HEK293 (cell line): ENCODE measurements around the gene RSPH1.
A peak's percentile ranks its signal among the peaks of the same experiment; 100 is the strongest.

Source experiments
- CTCF ChIA-PET: fragments of 350-600 bp; formaldehyde crosslinking; extraction: SDS; loops from one replicate; lab custom pipeline; 2021; ENCODE audit warnings: antibody characterized with exemption; lab: Yijun Ruan, JAX
- POLR2A ChIA-PET: fragments of 300-600 bp; formaldehyde crosslinking; extraction: SDS; loops from one replicate; lab custom pipeline; 2020; ENCODE audit warnings: antibody characterized with exemption, inconsistent platforms; lab: Yijun Ruan, JAX
- H3K27ac ChIP-seq: fragments of 200-500 bp; sonication (Bioruptor generic); 2 replicates; pipeline ENCODE4 v1.5.1; 2014; ENCODE audit warnings: low read depth, low read length, control low read depth, inconsistent platforms; ENCODE audit errors: extremely low read depth
- H3K36me3 ChIP-seq, 2 experiments: fragments of 200-500 bp in 1 of 2; sonication (Bioruptor generic) in 1 of 2; 1 replicate in 1 of 2; 2 replicates in 1 of 2; pipeline ENCODE4 v1.5.1; 2014 to 2017; ENCODE audit warnings: inconsistent platforms in 2 of 2, low read length in 2 of 2; ENCODE audit not compliant: control insufficient read depth in 2 of 2, insufficient read depth in 1 of 2
- H3K4me1 ChIP-seq: fragments of 200-500 bp; sonication (Bioruptor generic); 2 replicates; pipeline ENCODE4 v1.5.1; 2014; ENCODE audit warnings: mild to moderate bottlenecking, low read length, inconsistent platforms; ENCODE audit not compliant: control insufficient read depth, insufficient read depth
- H3K4me3 ChIP-seq: 2 replicates; pipeline ENCODE4 v1.5.1; 2011; ENCODE audit warnings: low read depth, mild to moderate bottlenecking, control low read depth, low read length, moderate library complexity
- H3K9me3 ChIP-seq: fragments of 200-500 bp; sonication (Bioruptor generic); 2 replicates; pipeline ENCODE4 v1.5.1; 2014; ENCODE audit warnings: low read depth, low read length, inconsistent platforms; ENCODE audit not compliant: control insufficient read depth, insufficient read depth
- BCL6B ChIP-seq: fragments of 450-650 bp; formaldehyde crosslinking; IDR thresholded peaks from 2 replicates; pipeline ENCODE4 v1.5.1; 2017; ENCODE audit warnings: missing biosample characterization, missing genetic modification characterization
- HOXD13 ChIP-seq: sonication (generic); formaldehyde crosslinking; IDR thresholded peaks from 2 replicates; pipeline ENCODE4 v1.8.0; 2022; ENCODE audit warnings: missing genetic modification reagents, borderline replicate concordance
- INSM2 ChIP-seq: fragments of 450-650 bp; formaldehyde crosslinking; IDR thresholded peaks from 2 replicates; pipeline ENCODE4 v1.5.1; 2016; ENCODE audit warnings: missing biosample characterization, missing genetic modification characterization
- SALL2 ChIP-seq: fragments of 450-650 bp; formaldehyde crosslinking; IDR thresholded peaks from 2 replicates; pipeline ENCODE4 v1.5.0; 2017; ENCODE audit warnings: missing biosample characterization, mild to moderate bottlenecking, missing genetic modification characterization, borderline replicate concordance
- TCF7L2 ChIP-seq: IDR thresholded peaks from 2 replicates; pipeline ENCODE4 v1.6.1; 2011; ENCODE audit warnings: low read depth, mild to moderate bottlenecking, inconsistent platforms, low read length, moderate library complexity, borderline replicate concordance
- TRIM28 ChIP-seq: IDR thresholded peaks from 2 replicates; pipeline ENCODE4 v1.6.1; 2011; ENCODE audit warnings: low read length, control low read depth, borderline replicate concordance
- WT1 ChIP-seq: fragments of 450-650 bp; formaldehyde crosslinking; IDR thresholded peaks from 2 replicates; pipeline ENCODE4 v1.5.1; 2016; ENCODE audit warnings: missing biosample characterization, missing genetic modification characterization
- ZBTB10 ChIP-seq: fragments of 450-650 bp; formaldehyde crosslinking; IDR thresholded peaks from 2 replicates; pipeline ENCODE4 v1.5.1; 2016; ENCODE audit warnings: missing biosample characterization, missing genetic modification characterization
- ZBTB8A ChIP-seq: fragments of 450-650 bp; formaldehyde crosslinking; IDR thresholded peaks from 2 replicates; pipeline ENCODE4 v1.5.1; 2016; ENCODE audit warnings: missing biosample characterization, missing genetic modification characterization
- ZEB2 ChIP-seq: fragments of 450-650 bp; formaldehyde crosslinking; IDR thresholded peaks from 2 replicates; pipeline ENCODE4 v1.5.1; 2016; ENCODE audit warnings: missing biosample characterization, missing genetic modification characterization
- ZNF132 ChIP-seq: fragments of 450-650 bp; formaldehyde crosslinking; IDR thresholded peaks from 2 replicates; pipeline ENCODE4 v1.5.1; 2017; ENCODE audit warnings: missing biosample characterization, missing genetic modification characterization, borderline replicate concordance
- ZNF146 ChIP-seq: fragments of 450-650 bp; formaldehyde crosslinking; IDR thresholded peaks from 2 replicates; pipeline ENCODE4 v1.5.1; 2016; ENCODE audit warnings: missing biosample characterization, missing genetic modification characterization
- ZNF311 ChIP-seq: fragments of 450-650 bp; formaldehyde crosslinking; IDR thresholded peaks from 2 replicates; pipeline ENCODE4 v1.5.1; 2017; ENCODE audit warnings: missing biosample characterization, missing genetic modification characterization, borderline replicate concordance
- ZNF354C ChIP-seq: fragments of 450-650 bp; formaldehyde crosslinking; IDR thresholded peaks from 2 replicates; pipeline ENCODE4 v1.5.1; 2016; ENCODE audit warnings: missing biosample characterization, missing genetic modification characterization, low read depth, borderline replicate concordance
- ZNF362 ChIP-seq: fragments of 450-650 bp; formaldehyde crosslinking; IDR thresholded peaks from 2 replicates; pipeline ENCODE4 v1.5.1; 2016; ENCODE audit warnings: missing biosample characterization, missing genetic modification characterization
- ZNF394 ChIP-seq: fragments of 450-650 bp; formaldehyde crosslinking; IDR thresholded peaks from 2 replicates; pipeline ENCODE4 v1.5.1; 2016; ENCODE audit warnings: missing biosample characterization, missing genetic modification characterization, mild to moderate bottlenecking, moderate library complexity, borderline replicate concordance
- ZNF404 ChIP-seq: fragments of 450-650 bp; formaldehyde crosslinking; IDR thresholded peaks from 2 replicates; pipeline ENCODE4 v1.5.1; 2017; ENCODE audit warnings: missing biosample characterization, missing genetic modification characterization
- ZNF423 ChIP-seq: fragments of 450-650 bp; formaldehyde crosslinking; IDR thresholded peaks from 2 replicates; pipeline ENCODE4 v1.5.1; 2016; ENCODE audit warnings: missing biosample characterization, missing genetic modification characterization
- ZNF529 ChIP-seq: fragments of 450-650 bp; formaldehyde crosslinking; IDR thresholded peaks from 2 replicates; pipeline ENCODE4 v1.5.1; 2017; ENCODE audit warnings: missing genetic modification characterization, missing biosample characterization; ENCODE audit not compliant: insufficient replicate concordance
- ZNF623 ChIP-seq: fragments of 450-650 bp; formaldehyde crosslinking; IDR thresholded peaks from 2 replicates; pipeline ENCODE4 v1.5.1; 2016; ENCODE audit warnings: missing biosample characterization, missing genetic modification characterization
- ZNF624 ChIP-seq: fragments of 450-650 bp; formaldehyde crosslinking; IDR thresholded peaks from 2 replicates; pipeline ENCODE4 v1.5.1; 2017; ENCODE audit warnings: missing biosample characterization, missing genetic modification characterization
- ZNF664 ChIP-seq: fragments of 450-650 bp; formaldehyde crosslinking; IDR thresholded peaks from 2 replicates; pipeline ENCODE4 v1.5.1; 2016; ENCODE audit warnings: missing biosample characterization, missing genetic modification characterization
- ZNF747 ChIP-seq: fragments of 450-650 bp; formaldehyde crosslinking; IDR thresholded peaks from 2 replicates; pipeline ENCODE4 v1.5.1; 2016; ENCODE audit warnings: missing biosample characterization, missing genetic modification characterization
- ZNF792 ChIP-seq: fragments of 450-650 bp; formaldehyde crosslinking; IDR thresholded peaks from 2 replicates; pipeline ENCODE4 v1.5.1; 2016; ENCODE audit warnings: missing biosample characterization, missing genetic modification characterization
- TF ChIP-seq, protein P1 (sequence below): fragments of 450-650 bp; formaldehyde crosslinking; IDR thresholded peaks from 2 replicates; pipeline ENCODE4 v1.5.1; 2017; ENCODE audit warnings: missing biosample characterization, missing genetic modification characterization
- TF ChIP-seq, protein P2 (sequence below): fragments of 450-650 bp; formaldehyde crosslinking; IDR thresholded peaks from 2 replicates; pipeline ENCODE4 v1.5.1; 2016; ENCODE audit warnings: missing biosample characterization, missing genetic modification characterization

The RSPH1 gene

GRCh38 chr21:42489991-42490390 is 6.0 kb downstream of the RSPH1 start:
- TF ChIP-seq TRIM28: no peak
- no peak for TF ChIP-seq ZBTB8A (tag by site-specific recombination)
- no peak for TF ChIP-seq ZBTB10 (tag by site-specific recombination)
- TF ChIP-seq HOXD13 (CRISPR knock-in tag): no peak
- TF ChIP-seq ZNF394 (tag by site-specific recombination): no peak
- no peak for TF ChIP-seq ZNF529
- TF ChIP-seq, all 188 proteins: peak for 0
- ChIA-PET POLR2A (no interaction called here), CTCF (no interaction called here)
- Histone ChIP-seq H3K27ac (no peak overlapping the region), H3K4me1 (no peaks in the 10 kb centered on the region), H3K9me3 (no peaks in the 10 kb centered on the region), H3K36me3 (no peaks in the 10 kb centered on the region), H3K4me3 (no peak overlapping the region)

GRCh38 chr21:42489006-42489563 is 6.9 kb downstream of the RSPH1 start:
- POLR2A ChIA-PET: no interaction called here
- H3K36me3 ChIP-seq: no peaks in the 10 kb centered on the region
- no peaks in the 10 kb centered on the region for H3K9me3 ChIP-seq
- H3K27ac ChIP-seq: no peak overlapping the region
- CTCF ChIA-PET: no interaction called here
- H3K4me1 ChIP-seq: no peaks in the 10 kb centered on the region
- H3K4me3 ChIP-seq: no peak overlapping the region
- TF ChIP-seq, protein P1, sequence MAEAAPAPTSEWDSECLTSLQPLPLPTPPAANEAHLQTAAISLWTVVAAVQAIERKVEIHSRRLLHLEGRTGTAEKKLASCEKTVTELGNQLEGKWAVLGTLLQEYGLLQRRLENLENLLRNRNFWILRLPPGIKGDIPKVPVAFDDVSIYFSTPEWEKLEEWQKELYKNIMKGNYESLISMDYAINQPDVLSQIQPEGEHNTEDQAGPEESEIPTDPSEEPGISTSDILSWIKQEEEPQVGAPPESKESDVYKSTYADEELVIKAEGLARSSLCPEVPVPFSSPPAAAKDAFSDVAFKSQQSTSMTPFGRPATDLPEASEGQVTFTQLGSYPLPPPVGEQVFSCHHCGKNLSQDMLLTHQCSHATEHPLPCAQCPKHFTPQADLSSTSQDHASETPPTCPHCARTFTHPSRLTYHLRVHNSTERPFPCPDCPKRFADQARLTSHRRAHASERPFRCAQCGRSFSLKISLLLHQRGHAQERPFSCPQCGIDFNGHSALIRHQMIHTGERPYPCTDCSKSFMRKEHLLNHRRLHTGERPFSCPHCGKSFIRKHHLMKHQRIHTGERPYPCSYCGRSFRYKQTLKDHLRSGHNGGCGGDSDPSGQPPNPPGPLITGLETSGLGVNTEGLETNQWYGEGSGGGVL (tag by site-specific recombination): no peak
- no peak for TF ChIP-seq BCL6B
- TF ChIP-seq INSM2 (tag by site-specific recombination): no peak
- TF ChIP-seq, protein P2, sequence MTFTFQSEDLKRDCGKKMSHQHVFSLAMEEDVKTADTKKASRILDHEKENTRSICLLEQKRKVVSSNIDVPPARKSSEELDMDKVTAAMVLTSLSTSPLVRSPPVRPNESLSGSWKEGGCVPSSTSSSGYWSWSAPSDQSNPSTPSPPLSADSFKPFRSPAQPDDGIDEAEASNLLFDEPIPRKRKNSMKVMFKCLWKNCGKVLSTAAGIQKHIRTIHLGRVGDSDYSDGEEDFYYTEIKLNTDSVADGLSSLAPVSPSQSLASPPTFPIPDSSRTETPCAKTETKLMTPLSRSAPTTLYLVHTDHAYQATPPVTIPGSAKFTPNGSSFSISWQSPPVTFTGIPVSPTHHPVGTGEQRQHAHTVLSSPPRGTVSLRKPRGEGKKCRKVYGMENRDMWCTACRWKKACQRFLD (tag by site-specific recombination): no peak
- TF ChIP-seq ZNF404: no peak
- TF ChIP-seq TRIM28: no peak
- TF ChIP-seq ZNF423 (tag by site-specific recombination): no peak
- TF ChIP-seq SALL2 (tag by site-specific recombination): no peak
- no peak for TF ChIP-seq ZNF354C
- TF ChIP-seq WT1: no peak
- no peak for TF ChIP-seq ZNF132 (tag by site-specific recombination)
- TF ChIP-seq ZNF362 (tag by site-specific recombination): no peak
- TF ChIP-seq ZNF311 (tag by site-specific recombination): peak; percentile 97
- no peak for TF ChIP-seq ZEB2 (tag by site-specific recombination)
- TF ChIP-seq TCF7L2: no peak
- TF ChIP-seq ZNF624 (tag by site-specific recombination): 0 out of 2 replicates have a peak, but pooled peaks have one; percentile 46
- no peak for TF ChIP-seq ZNF792 (tag by site-specific recombination)
- TF ChIP-seq ZNF747 (tag by site-specific recombination): no peak
- no peak for TF ChIP-seq ZNF664 (tag by site-specific recombination)
- no peak for TF ChIP-seq ZNF623 (tag by site-specific recombination)
- no peak for TF ChIP-seq ZNF146
